NCI-H1105 (cell line): ENCODE data around the gene ARHGEF1.
"Not testable (repeated sequence)": the region's sequence is repeated elsewhere in the genome, so short reads cannot be mapped to it uniquely, and the experiment has no call there.

Source experiments
- DNase-seq: peaks from one replicate; lab custom pipeline; 2025; lab: John Stamatoyannopoulos, UW

Gene ARHGEF1

GRCh38 chr19:41930926-41931592 lies 48.1 kb downstream of the ARHGEF1 start:
- no peak for DNase-seq

- no peak for DNase-seq
These were observed 49.3 kb downstream of the ARHGEF1 start for GRCh38 chr19:41932259-41932719.

GRCh38 chr19:41932720-41933332 lies 49.8 kb downstream of the ARHGEF1 start:
- no peak for DNase-seq

DNA sequence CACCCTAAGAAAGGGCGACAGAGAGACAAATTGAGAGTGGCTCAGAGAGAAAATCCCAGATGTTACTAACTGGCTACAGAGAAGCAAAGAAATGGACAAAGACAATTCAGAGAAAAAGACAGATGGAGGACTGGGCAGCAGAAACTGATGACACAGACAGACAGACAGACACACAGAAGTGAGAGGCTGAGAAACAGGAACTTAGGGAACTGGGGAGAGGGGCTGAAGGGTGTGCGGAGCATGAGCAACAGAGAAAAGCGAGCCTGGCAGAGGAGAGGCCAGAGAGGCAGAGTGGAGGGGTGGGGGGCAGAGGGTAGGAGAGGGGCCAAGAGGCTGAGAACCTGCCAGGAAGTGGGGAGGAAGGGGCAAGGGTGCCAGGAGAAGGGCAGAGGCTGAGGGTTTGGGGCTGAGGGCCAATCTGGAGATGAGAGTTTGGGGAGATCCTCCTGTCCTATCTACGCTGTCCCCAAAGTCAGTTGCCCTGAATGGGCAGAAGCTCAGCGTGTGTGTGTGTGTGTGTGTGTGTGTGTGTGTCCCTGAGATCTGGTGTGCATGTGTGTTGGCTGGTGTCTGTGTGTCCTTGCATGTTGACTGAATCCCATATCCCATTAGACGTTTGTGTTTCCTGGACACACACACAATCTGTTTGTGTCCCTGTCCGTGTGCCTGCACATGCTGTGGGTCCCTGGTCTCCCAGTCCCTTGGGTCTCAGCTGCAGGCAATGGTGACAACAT lies 50.9 kb downstream of the ARHGEF1 start:
- no peak for DNase-seq

GRCh38 chr19:41934849-41935374 lies 51.9 kb downstream of the ARHGEF1 start:
- DNase-seq = peak; percentile 69

GRCh38 chr19:41935760-41936415 lies 52.9 kb downstream of the ARHGEF1 start:
- DNase-seq = no peak

DNA sequence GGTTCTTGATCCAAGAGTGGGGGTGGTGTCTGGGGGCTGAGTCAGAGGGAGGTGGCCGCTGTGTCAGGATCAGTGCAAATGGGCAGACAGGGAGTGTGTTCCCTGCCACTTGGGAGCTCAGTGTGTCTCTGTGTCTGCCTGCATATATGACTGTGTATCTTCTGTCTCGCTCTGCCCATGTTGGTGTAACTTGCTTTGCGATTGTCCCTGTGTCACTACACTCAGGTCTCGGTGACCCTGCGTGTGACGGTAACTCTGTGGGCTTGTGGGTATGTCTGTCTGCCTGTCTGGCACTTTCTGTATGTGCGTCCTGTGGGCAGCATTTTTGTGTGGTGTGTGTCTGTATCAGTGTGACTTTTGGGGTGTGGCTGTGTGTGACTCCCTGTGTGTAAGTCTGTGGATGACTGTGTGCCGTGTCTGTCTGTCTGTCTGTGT lies 53.4 kb downstream of the ARHGEF1 start:
- DNase-seq = no peak

DNA sequence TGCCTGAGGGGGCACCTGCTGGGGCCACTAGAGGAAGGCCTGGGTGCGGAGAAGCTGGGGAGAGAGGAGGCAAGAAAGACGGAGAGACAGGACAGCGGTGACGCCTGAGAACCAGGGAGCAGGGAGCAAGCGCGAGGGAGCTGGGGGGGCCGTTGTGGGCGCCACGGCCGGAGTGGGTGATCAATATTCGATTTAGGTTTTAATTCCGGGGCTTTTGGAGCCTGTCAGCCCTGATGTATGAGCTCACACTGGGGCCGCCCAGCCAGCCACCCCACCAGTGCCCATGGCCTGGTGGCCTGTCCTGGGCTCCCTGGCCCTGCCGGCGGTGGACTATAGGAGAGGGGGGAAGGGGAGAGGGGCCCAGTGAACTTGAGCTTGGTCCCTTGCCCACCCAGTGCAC lies 54.0 kb downstream of the ARHGEF1 start:
- DNase-seq = no peak

- DNase-seq = no peak
These were observed 54.8 kb downstream of the ARHGEF1 start for GRCh38 chr19:41937525-41938468.

DNA sequence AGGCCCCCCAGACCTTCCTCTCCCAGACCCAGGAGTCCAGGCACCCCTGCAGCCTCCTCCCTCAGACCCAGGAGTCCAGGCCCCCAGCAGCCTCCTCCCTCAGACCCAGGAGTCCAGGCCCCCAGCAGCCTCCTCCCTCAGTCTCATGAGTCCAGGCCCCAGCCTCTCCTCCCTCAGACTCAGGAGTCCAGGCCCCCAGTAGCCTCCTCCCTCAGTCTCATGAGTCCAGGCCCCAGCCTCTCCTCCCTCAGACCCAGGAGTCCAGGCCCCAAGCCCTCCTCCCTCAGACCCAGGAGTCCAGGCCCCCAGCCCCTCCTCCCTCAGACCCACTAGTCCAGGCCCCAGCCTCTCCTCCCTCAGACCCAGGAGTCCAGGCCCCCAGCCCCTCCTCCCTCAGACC lies 56.2 kb downstream of the ARHGEF1 start:
- DNase-seq = not testable (repeated sequence)

DNA sequence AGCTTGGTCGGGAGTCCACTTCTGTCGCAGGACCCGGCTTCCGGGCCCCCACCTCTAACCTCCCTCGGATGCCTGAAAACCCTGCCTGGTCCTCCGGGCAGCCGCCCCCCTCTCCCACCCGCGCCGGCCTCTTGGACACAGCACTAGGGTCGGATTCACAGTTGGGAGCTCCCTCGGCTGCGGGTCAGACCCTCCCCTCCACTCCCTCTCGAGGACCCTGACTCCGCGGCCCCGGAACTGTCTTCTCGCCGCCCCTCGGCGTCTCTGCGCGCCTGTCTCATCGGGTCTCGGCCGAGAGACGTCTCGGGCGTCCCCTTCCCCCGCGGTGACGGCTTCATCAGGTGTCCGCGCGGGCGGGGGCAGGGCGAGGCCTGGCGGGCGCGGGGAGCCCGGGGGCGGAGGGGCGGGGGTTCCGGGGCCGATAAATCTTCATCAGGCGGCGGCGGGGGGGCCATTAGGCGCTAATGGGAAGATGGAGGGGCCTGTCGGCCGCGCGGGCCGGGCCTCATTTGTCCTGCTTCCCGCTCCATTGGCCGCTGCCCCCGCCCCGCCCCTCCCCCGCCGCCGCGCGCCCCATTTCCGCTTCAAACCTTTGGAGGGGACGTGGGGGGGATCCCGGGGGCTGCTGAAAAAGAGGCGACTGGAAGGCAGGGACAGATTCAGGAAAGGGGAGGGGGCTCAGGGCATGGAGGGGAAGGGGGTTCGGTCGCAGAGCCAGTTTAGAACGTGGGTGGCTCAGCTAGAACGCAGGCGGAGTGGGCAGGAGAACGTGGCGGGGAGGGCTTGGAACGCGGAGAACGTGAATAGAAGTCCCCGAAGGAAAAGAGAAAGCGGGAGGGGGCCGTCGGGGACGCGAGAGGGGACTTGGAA lies 57.1 kb downstream of the ARHGEF1 start:
- DNase-seq = peak; percentile 47

DNA sequence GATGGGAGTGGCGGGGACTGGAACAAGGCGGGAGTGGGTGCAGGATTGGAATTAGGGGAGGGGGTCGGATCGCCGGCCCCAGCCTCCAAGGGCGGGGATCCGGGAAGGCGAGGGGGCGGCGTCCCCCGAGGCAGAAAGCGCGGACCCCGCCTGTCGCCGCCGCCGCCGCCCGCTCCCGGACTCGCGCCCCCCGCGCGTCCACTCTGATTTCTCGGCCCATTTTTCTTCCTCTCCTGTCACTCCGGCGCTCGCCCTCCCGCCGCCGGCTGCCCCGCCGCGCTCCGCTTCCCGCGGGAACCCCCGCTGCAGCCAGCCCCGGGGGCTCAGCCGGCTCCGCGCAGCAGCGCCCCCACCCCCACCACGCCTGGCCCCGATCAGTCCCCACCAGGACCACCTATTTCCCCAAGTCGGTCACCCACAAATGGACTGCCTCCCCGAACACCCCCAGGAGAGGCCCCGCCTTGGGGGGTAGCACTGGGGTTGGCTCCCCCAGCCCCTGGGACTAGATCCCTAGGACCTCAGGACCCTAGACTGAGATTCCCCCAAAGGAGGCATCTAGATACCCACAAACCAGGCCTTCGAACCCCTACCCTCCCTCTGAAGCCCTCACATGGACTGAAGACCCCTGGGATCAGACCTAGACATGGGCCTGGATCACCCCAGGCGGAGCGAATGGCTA lies 57.9 kb downstream of the ARHGEF1 start:
- DNase-seq = no peak

DNA sequence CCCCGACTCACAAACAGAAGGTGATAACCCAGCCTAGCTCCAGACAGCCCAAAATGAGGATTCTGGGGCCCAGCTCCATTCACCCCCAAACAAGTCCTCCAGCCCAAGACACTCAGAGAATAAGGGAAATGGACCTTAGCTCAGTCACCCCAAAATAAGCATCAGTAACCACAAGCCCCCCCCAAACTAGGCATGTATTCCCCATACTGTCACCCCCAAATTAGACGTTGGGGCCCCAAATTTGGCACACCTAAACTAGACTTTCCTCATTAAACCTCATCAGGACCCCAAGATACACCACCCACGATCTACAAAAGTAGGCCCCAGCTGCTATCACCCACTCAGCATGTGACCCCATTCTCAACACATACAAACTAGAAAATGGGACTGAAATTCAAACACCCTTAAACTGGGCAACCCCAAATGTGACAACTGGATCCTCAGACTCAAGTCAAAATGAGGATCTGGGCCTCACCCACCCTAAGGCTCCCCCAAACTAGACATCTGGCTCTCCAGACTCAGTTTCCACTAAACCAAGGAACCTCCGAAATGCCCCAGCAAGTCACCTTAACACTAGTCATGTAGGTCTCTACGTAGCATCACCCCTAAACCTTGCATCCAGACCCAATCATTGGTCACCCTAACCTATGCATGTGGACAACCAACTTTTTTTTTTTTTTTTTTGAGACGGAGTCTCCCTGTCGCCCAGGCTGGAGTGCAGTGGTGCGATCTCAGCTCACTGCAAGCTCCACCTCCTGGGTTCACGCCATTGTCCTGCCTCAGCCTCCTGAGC lies 58.6 kb downstream of the ARHGEF1 start:
- no peak for DNase-seq

GRCh38 chr19:41944336-41944735 lies 61.4 kb downstream of the ARHGEF1 start:
- no peak for DNase-seq

DNA sequence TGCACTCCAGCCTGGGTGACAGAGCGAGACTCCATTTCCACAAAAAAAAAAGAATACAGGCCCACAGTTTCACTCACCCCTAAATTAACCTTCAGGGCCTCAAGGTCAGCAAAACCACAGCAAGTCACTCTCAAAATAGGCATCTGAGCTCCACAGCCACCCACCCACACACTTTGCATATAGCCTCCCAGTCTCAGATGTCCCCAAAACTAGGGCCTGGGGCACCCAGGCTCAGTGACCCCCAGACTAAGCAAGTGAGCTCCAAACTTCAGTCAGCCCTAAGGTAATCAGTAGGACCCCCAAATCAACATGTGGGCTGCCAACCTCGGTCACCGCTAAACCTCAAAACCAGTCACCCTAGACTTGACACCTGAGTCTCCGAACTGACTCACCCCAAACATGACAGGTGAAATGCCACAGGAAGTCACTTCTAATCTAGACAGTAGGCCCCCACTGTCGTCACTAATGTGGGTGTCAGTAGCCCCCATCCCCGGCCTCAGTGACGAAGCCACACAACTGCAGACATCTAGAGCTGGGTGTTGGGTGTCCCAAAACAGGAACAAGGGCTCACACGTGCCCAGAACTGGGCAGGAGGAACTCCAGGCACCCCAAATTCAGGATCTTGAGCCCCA lies 62.3 kb downstream of the ARHGEF1 start:
- DNase-seq = no peak

DNA sequence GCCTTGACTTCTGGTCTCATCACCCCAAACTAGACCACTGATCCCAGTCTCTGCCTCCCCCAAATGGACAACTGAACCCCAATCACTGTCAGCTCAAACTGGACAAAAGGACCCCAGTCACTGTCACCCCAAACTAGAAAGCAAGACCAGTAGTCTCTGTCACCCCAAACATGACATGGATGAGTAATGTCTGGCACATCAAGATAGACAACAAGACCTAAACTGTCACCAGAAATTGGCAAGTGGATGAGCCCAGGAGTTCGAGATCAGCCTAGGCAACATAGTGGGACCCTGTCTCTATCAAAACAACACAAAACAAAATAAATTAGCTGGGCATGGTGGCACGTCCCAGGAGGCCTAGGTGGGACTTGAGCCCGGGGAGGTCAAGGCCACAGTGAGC lies 64.1 kb downstream of the ARHGEF1 start:
- DNase-seq = no peak

- DNase-seq = peak; percentile 62
These were observed 68.7 kb downstream of the ARHGEF1 start for GRCh38 chr19:41951686-41952172.

GRCh38 chr19:41955521-41955920 lies 72.5 kb downstream of the ARHGEF1 start:
- no peak for DNase-seq
